HG02970 (cell line): ENCODE measurements around the gene RASSF4.

ENCODE experiments used
- ATAC-seq: cut with Tn5 transposase; IDR thresholded peaks from one replicate; pipeline ENCODE4 v1.9.1; 2021; ENCODE audit warnings: mild to moderate bottlenecking, moderate library complexity, moderate number of reproducible peaks; ENCODE audit not compliant: unreplicated experiment, low FRiP score

The RASSF4 gene

DNA sequence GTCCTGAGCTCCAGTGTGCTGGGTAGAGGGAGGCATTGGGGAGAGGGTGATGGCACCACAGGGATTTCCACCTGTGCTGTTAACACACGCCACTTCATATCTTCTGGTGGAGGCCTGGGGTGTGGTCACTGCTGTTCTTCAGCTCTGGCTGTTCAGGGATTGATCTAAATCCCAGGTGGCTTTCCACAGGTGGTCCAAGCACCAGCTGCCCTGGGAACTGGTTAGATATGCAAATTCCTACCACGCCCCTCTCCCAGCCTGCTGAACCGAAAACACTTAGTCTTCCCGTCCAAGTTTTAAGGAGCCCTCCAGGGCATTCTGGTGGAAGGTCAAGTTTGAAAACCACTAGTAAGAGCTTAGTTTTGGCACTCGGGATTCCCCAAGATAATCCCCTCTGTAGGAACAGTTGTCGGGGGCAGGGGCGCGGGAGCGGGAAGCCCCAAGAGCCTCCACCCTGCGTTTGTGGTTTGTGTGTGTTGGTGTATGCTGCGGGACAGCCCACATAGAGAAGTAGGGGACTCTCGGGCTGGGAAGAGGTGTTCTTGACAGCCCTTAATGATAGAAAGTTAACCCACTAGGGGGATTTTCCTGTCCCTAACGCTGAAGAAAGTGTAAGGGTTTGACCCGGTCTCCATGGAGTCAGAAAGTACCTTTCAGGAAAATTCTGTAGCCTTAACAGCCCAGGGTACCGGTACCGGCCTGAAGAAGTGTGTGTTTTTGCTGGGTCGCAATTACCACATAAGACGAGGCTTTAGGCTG lies 13.9 kb downstream of the RASSF4 start:
- ATAC-seq = no peak

DNA sequence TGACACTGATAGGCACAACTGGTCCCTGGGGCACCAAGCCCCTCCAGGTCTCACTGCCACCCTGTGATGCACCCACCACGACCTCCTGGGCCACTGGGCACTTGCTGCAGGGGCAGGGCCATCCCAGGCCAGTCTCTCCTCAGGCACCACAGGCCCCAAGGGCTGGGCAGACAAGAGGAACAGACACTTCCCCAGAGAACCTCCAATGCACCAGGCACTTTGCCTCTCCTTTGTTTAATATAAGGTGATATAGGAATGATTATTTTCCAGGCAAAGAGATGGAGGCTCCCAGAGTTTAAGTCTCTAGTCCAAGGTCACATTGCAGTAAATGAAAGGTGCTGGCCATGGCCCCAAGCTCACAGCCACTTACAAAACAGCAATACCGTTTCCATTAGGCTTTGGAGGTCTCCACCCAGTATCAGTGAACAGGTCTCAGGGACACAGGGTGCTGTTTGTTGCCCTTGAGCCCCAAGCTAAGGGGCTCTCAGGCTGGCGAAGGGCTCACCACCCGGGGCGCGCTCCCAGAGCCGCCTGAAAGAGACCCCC lies 14.6 kb downstream of the RASSF4 start:
- no peak for ATAC-seq

DNA sequence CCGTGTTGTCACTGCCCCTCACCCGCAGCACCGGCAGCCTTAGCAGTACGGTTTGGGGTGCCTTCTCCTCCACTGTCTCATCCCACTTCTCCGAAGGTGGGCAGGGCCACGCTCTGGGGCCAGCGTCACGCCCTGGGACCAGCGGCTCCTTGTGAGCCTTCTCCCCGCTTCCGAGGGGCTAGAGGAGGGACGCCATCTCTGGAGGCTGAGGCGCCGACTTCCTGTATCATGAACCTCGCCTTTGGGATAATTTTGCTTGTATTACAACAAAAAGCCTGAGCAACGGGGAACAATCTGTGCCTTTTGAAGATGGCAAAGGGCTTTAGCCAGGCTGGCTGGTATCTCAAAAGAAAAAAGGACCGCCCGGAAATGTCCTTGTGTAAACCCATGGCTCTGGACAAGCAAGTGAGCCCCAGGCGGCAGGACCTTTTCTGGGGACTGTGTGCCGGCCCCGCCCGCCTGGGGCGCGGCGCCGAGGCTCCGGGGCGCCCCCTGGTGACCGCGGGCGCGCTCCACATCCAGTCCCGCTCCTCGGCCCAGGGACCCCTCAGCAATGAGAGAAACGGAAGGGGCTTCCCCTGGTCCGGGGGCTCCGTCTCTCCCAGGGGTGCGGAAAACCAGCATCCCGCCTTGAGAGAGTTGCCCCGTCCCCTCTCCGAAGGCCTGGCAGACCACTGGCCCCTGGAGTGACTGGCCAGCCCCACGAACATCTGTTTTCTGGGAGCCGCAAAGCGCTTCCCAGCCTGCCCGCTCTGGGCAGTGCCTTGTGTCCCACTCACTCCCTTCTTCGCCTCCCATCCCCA lies 15.2 kb downstream of the RASSF4 start:
- peak; percentile 67 for ATAC-seq

DNA sequence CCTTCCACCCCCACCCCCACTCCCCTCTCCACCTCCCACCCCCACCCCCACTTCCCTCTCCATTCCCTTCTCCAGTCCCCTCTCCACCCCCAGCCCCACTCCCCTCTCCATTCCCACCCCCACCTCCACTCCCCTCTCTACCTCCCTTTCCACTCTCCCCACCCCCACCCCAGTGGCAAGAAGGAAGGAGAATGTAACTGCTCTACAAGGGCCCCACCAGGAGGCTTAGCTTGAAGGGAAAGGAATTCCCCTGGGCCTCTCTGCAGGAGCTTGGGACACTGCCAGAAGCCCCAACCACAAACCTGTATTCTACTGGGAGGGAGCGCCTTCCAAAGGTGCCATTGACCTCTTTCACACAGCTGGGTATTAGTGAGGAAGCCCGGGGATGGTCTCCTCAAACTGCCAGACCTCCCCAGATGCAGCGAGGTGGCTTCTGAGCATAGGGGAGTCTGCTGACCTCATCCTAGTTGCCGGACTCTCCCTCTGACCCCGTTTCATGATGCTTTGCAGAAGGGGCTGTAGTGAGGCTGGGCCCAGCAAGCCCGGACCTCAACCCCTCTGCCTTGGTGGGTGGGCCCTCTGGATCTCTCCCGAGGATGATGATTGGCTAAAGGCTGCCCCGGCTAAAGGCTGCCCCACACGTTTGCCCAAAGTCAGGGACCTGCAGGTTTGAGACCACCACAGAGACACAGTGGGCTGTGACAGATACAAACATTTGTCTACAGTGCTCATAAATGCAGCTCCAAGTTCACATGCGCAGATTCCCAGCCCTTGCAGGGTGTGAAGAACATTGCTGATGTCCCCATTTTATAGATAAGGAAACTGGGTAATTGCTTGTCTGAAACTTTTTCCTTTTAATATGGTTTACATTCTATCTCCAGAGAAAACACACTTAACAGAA lies 16.1 kb downstream of the RASSF4 start:
- no peak for ATAC-seq

DNA sequence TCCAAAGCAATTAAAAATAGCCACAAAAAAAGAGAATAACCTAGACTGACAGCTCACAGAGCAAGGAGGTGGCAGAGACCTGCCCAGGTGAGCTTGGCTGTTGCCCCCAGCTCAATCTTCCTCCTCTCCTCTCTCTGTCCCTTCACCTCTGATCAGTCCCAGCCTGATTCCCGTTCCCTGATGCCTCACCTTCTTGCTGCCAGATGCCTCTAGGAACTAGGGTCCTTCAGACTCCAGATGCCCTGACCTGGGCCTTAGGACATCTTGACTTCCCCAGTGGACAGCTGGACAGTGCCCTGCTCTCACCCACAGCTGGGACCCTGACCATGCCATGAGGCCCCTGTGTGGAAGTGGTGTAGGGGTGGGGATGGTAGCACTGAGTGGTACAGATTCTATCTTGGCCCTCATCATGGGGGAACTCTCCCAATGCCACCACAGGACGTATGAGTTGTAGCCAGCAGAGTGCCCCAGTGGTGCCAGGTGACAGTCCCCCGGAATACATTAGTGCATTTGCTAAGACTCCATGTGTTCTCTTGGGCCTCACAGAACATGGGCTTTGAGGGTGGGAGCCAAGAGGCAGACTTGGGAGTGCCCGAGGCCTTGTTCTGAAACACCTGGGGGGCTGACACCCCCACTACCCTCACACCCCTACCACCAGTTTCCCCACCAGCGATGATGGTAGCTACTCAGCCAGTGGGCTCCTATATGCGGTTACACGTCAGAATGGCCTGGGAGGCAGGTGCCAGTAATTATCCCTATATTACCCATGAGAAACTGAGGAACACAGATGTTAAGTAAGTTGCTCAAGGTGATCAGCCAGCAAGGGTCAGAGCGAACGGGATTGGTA lies 17.0 kb downstream of the RASSF4 start:
- no peak for ATAC-seq

DNA sequence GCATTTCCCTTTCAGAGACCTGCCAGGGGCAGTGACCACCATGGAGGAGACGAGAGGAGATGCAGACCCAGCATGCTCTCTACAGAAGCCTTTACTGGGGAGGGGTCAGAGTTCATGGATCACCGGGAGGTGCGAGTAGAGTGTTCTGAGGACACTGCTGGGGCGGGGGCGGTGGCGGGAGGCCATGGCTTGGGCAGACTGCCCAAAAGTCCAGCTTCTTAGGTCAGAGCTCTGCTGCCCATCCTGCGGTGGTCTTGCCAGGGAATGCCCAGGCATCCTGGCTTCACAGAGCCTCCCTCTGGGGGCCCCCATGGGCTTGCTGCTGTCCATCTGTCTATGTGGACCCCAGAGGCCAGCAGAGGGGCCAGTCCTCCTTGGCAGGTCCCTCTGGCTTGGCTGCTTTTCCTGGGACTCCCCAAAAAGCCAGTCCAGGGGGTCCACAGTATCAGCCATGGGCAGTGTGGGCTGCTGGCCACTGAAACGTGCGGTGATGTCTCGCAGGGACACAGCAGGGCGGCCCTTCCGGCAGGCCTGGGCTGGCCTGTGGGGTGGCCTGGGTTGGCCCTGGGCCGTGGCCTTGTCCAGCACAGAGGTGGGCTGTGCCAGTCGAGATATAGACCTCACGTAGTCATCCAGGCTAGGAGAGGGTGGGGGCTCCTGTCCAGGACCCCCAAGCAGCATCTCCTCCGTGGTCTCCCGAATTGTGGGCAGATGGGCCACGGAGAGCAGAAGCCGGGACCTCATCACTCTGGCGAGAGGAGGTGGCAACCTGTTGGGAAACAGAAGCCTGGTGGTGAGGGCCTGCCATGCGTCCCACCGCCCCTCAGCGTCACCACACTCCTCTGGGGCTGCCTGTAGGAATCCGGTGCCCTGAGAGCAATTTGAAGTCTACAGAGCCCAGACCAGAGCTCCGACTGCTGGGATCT lies 17.9 kb downstream of the RASSF4 start:
- no peak for ATAC-seq

DNA sequence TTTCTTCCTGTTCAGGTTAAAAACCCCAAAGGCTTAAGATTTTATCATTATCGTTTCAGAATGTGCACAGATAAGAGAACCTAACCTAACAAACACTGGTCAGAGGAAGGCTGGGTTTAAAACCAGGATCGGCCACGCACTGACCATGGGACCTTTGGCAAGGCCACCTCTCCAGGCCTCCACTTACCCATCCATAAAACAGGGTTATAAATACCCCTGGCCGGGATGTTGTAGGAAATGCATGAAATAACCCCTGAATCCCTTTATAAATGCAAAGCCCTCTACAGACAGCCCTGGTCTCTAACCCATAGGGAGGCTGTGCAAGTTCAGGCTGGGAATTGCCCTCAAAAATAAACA lies 18.6 kb downstream of the RASSF4 start:
- ATAC-seq = no peak

DNA sequence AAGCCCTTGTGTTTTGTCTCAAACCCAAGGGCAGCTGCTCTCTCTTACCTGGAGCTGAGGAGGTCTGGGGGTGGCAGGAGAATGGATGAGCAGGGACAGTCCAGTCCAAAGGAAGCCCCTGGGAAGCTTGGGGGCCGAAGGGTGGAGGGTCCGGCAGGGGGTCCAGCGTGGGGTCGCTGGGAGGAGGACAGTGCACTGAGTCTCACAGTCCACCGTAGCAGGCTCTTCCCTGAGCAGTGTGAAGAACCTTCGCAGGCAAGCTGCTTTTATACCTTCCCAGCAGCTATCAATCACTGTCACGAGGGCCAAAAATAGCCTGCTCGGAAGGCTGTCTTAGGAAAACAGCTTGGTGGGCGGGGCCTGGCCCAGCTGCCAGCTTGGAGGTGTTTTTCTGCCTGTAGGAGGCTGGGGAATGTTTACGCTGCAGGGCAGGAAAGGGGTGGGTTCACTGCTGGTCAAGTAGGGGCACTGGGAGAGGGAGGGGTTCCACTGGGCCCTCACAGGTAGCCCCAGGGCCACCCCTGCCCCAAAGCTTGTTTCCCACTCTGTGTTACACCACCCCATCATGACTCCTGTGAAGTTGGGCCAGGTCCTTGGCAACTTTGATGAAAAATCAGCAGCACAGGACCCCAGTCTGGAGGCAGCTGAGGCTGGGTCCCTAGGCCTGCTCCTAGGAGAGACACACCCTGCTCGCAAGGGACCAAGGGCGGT lies 19.1 kb downstream of the RASSF4 start, which contains the start of gene DEPP1:
TSS of gene DEPP1 (minus strand) at position 240 of the 711 bp plus-strand sequence. CDS start 779 bp downstream, outside the sequence.
- no peak for ATAC-seq

DNA sequence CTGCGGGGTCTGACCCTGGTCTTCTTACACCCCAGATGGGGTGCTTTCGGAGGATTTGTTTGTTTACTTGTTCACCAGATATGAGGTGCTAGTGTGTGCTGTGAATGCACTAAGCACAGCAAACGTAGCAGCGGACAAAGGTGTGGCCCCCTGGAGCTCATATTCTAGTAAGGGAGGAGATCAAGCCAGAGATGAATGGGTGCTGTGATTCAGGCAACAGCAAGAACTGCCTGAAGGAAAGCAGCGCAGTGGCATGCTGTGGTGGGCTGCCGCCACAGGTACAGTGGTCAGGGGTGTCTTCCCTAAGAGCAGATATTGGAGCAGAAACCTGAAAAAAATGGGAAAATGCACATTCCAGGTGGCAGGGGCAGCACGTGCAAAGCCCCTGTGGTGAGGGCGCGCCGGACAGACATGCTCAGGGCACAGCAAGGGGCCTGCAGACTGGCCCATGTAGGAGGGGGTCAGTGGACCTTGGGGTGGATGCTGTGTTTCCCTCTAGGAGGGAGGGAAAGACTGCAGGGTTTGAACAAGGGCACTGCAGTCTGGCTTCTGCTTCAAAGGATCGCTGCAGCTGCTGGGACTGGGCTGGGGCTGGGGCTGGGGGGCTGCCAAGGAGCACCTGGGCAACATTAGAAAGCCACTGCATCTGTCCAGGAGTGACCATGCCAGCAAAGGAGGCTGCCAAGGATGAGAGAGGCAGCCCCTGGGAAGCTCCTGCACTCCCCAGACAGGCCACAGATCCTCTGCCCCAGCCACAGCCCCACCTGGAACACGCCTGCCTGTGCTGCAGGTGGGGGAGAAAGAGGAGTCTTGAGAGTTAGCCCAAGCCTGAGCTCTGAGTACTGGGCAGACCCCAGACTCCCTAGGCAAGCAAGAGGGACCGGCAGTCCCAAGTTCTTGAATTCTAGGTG lies 19.9 kb downstream of the RASSF4 start:
- ATAC-seq = no peak

DNA sequence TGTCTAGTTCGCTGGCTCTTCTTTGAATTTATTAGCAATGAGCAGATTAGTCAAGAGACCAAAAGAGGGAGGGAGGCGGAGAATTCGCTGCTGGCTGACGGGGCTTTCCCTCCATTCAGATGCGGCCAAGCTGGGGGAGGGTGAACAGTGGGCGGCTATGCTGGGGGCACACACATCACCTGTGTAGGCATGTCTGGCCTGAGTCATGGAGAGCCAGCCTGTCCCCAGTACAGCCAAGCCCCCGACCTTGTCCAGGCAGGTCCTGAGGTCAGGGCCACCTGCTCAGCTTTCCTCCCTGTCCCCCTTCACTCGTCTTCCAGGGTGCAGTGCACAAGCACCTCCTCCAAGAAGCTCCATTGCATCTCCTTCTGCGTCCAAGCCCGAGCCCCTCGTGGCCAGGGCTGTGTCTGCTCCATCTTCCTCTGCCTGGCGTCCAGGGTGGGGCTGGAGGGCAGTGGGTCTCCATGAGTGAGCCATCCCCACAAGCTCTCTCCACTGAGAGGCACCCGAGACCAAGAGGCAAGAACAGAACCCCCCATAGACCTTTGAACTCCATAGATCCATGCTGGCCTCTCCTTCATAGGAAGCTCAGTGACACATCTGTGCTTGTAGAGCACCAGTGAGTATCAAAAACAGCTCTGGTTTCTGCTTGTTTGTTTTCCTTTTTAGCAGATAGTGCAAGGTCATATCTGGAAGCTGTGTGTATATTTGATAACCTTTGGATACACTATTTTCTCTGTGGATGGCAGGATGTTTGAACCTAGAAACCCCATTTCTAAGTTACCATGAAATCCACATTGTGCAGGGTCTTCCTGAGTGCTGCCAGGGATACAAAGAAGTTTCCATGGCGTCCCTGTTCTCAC lies 20.9 kb downstream of the RASSF4 start:
- ATAC-seq = no peak

DNA sequence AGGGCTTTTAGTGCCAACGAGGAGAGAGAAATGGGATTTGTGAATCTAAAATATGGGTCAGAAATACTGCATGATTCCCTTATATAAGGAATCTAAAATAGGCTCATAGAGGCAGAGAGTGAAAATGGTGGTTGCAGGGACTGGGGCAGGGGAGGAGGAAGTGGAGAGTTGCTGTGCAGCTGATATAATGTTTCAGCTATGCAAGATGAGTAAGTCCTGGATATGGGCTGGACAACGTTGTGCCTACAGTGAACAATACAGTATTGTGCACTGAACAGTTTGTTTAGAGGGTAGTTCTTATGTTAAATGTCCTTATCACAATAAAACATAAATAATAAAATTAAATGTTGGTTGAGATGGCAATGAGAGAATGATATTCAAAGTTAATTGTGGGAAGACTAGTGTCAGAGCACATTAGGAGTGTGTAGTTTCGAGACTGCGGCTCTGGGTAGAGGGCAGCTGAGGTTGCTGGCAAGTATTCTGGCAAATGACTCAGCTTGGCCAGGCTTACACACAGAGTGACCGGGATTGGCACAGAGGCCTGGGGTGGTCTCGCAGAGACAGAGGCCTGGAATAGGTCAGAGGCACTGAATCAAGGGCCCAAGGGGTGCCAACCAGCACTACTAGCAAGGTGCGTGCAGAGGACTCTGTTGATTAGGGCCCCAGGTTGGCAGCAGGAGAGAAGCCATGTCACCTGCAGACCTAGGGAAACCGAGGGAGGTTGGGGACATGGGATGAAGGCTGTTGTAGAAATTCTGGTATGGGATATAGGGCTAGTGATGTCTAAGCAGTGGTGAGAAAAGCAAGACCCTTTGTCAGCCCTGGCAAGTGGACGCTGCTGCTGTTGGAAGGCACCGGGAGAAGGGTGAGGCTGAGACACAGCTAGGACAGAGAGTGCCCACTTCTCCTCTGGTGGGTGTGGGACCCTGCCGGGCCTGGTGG lies 21.8 kb downstream of the RASSF4 start:
- ATAC-seq = no peak

DNA sequence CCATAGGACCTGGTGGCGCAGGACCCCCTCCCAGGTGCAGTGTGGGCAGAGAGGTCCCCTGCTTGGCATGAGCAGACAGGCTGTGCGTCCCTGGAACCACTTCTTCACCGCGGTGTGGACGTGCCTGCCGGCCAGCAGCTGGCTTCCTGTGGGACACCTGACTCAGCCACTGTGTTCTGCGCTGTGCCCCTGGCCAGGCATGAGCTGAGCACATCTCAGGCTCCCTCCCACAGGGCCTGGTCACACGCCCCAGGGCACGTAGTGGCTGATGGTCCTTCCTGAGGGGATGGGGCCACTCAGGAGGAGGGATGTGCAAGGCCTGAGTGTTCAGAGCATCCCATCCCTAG lies 22.5 kb downstream of the RASSF4 start:
- no peak for ATAC-seq

DNA sequence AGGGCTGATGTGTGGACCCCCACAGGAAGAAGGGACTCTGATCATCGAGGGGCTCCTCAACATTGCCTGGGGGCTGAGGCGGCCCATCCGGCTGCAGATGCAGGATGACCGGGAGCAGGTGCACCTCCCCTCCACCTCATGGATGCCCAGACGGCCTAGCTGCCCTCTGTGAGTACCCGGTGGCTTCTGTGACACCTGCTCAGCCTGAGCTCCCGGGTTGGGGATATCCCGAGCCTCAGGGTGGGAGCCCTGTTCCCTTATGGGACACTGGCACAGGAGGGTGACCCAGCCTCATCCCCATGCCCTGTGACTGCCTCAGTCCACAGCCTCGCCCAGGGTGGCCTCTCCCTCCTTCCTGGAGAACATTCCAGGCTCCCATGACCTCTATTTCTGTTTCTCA lies 22.9 kb downstream of the RASSF4 start:
- ATAC-seq = no peak

DNA sequence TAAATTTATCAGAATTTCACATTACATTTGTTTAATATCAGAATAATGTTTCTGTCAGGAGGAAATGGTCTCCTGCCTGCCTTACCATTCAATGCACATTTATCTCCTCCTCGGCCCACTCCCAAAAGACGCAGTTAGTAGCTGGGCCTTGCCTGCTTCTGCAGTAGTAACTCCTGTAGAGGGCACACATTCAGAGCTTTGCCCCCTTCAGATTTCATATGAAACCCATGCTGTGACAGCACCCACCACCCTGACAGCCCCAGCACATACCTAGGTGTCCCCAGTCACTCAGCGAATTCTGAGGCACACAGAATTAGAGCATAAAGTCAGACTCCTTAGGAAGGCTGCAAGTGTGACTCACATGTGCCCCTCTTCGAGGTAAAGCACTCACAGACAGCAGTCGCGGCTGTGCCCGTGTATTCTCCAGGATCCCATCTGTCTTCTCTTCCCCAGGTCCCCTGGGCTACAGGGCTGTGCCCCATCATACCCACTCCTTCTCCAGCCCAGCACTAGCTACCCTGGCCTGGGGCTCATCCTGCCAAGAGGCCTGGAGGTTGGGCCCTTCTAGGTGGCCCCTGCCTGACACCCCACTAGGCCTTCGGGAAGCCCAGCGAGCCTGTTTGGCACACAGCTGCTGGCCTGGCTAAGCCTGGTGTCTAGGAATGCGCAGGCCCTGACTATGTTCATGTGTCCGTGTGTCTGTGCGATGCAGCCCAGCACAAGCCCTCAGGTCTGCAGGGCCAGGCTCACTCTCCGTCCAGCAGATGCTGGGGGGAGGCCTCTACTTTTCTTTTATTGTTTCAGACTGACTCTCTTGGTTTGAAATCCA lies 23.7 kb downstream of the RASSF4 start:
- ATAC-seq = no peak
